DMS153 treated with DMSO at 0.1 percent for 48 hours (cell line): Measurements from ENCODE around the gene SDS.

Experiments
- DNase-seq: peaks from one replicate; lab custom pipeline; 2025; ENCODE audit not compliant: unreplicated experiment; lab: John Stamatoyannopoulos, UW

SDS gene

DNA sequence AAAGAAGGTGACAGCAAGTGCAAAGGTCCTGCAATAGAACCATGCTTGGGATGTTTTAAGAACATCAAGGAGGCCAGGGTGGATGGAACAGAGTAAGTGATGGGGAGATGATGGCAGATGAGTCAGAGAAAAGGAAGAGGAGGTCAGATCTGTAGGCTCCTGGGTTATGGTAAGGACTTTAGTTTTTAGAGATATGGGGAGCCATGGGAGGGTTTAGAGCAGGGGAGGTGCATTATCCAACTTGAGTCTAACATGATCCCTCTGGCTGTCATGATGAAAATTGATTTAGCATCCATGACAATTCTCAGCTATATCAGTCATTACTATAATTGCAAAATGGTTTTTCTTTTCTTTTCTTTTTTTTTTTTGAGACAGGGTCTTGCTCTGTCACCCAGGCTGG lies 52.6 kb downstream of the SDS start:
- DNase-seq: no peak

DNA sequence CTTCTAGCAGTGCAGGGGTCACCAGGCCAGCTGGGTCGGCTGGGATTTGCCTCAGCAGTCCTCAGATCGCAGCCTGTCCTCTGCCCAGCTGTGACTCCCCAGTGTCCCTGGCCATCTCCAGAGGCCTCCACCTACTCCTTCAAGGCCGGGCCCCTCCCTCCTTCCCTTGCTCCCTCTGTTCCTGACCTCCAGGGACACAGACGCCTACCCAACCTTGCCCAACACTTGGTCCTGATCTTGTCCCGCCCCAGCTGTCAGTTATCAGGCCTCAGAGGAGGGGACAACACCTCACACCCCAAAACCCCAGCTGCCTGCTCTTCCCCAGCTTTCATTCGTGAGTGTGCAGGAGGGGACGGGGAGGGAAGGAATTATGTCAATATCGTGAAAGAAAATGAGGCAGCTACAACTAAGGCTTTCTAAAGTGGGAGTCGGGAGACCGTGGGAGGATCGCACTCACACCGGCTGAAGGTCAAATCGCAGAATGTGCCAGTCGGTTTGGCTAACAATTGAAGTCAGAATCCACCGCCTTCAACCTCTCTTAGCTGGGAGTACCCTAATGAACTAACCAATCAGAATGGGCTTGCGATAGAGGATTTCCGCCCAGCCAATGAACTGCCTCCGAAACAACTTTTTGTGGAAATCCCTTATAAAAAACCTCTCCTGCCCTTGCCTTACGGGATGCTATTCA lies 54.7 kb downstream of the SDS start:
- no peak for DNase-seq

DNA sequence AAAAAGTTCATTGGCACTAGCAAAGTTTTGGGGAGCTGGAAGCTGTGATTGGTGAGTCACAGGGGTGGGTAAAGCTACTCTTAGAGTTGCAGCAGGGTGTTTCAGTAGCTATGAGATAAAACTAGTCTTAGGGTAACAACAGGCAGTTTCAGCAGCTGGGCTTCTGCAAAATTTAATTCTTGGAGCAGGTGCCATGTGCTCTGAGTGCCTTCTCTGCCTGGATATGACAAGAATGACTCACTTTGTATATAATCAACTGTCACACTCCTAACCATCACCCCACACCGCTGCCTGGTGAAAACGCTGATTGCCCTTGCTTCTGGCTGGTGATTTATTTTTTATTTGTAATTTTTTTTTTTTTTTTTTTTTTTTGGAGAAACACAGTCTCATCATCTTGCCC lies 55.8 kb downstream of the SDS start:
- no peak for DNase-seq

DNA sequence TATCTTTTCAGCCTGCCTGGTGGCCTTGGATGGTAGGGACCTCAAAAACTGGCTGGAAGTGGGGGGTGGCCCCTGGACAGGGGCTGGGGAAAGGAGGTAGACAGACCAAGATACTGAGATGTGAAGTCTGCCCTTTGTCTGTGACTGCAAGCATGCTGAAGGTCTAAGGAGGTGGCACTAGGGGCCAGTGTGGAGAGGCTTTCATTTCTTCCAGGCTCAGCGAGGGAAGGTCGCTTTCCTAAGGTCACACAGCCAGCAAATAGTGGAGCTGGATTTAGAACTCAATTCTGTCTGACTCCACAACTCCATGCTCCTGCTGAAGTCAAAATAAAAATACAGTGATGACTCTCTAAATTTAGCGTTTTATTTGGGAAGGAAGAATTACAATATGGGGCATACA lies 56.6 kb downstream of the SDS start:
- no peak for DNase-seq

DNA sequence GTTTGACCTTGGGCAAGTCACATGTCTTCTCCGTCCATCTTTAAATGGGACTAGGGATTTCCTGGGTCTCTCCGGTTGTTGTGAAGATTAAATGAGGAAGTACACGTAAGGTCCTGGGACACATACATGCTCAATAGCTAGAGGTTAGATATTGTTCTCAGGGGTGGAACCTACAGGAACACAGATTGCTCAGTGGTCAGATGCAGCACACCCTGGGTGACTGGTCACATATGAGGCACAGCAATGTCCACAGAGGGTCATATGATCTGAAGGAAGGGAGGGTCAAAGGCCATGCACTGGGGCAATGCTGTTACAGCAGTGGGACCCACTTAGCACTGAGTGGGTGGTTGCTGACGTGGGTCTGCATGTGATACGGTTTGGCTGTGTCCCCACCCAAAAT lies 57.3 kb downstream of the SDS start:
- no peak for DNase-seq

DNA sequence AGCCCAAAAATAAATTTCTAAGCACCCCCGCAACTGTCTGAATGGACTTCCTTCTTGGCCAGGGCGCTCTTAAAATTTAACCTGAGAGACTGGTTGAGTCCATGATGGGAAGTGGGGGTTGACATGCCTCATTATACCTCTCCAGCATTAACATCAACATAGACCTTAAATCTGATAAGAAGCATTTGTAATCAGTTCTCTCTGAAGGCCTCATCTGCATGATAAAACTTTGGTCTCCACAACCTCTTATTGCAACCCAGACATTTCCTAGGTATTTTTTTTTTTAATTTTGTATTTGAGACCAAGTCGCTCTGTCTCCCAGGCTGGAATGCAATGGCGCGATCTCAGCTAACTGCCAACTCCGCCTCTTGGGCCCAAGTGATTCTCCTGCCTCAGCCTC lies 58.4 kb downstream of the SDS start:
- DNase-seq: no peak
